BLaER1 (cell line): Measurements from ENCODE around the gene ANKRD60.

Experiments used
- H3K27ac ChIP-seq: shearing (Covaris generic); formaldehyde crosslinking; 2 replicates; pipeline ENCODE4 v1.8.1; 2022
- H3K27me3 ChIP-seq: shearing (Covaris generic); formaldehyde crosslinking; 2 replicates; pipeline ENCODE4 v1.8.1; 2022
- H3K36me3 ChIP-seq: shearing (Covaris generic); formaldehyde crosslinking; 2 replicates; pipeline ENCODE4 v1.8.1; 2022
- H3K4me1 ChIP-seq: shearing (Covaris generic); formaldehyde crosslinking; 2 replicates; pipeline ENCODE4 v1.8.1; 2022
- H3K4me2 ChIP-seq: shearing (Covaris generic); formaldehyde crosslinking; 2 replicates; pipeline ENCODE4 v1.8.1; 2022
- H3K4me3 ChIP-seq: shearing (Covaris generic); formaldehyde crosslinking; 2 replicates; pipeline ENCODE4 v1.8.1; 2022
- H3K9ac ChIP-seq: shearing (Covaris generic); formaldehyde crosslinking; 2 replicates; pipeline ENCODE4 v1.8.1; 2022
- H3K9me3 ChIP-seq: shearing (Covaris generic); formaldehyde crosslinking; 2 replicates; pipeline ENCODE4 v1.8.1; 2022
- H4K20me1 ChIP-seq: shearing (Covaris generic); formaldehyde crosslinking; 2 replicates; pipeline ENCODE4 v1.8.1; 2022
- Cebpa-rat ChIP-seq: shearing (Covaris generic); IDR thresholded peaks from 2 replicates; pipeline ENCODE4 v1.8.1; 2022

The ANKRD60 gene

GRCh38 chr20:58171796-58172425, 56.5 kb downstream of the ANKRD60 start:
- no peaks in the 10 kb centered on the region for H3K36me3 ChIP-seq
- H3K27me3 ChIP-seq: no peaks in the 10 kb centered on the region
- no peak overlapping the region for H3K27ac ChIP-seq
- H3K4me2 ChIP-seq: no peak overlapping the region
- H3K4me1 ChIP-seq: peaks cover 79% of the 10 kb centered on the region
- no peak for TF ChIP-seq Cebpa-rat
- H4K20me1 ChIP-seq: no peaks in the 10 kb centered on the region
- no peak overlapping the region for H3K4me3 ChIP-seq
- H3K9ac ChIP-seq: no peak overlapping the region
- H3K9me3 ChIP-seq: no peaks in the 10 kb centered on the region

- no peaks in the 10 kb centered on the region for H3K27me3 ChIP-seq
- peaks cover 60% of the 10 kb centered on the region for H3K4me1 ChIP-seq
- H3K9me3 ChIP-seq: no peaks in the 10 kb centered on the region
- H3K9ac ChIP-seq: no peak overlapping the region
- no peaks in the 10 kb centered on the region for H3K36me3 ChIP-seq
- no peak overlapping the region for H3K4me3 ChIP-seq
- no peak for TF ChIP-seq Cebpa-rat
- peak overlapping the region; percentile 62 for H3K4me2 ChIP-seq
- H3K27ac ChIP-seq: no peak overlapping the region
- H4K20me1 ChIP-seq: no peaks in the 10 kb centered on the region
Observed at GRCh38 chr20:58169450-58169849, 59.0 kb downstream of the ANKRD60 start.

- Histone ChIP-seq H3K27ac (no peak overlapping the region), H4K20me1 (no peaks in the 10 kb centered on the region), H3K4me3 (no peak overlapping the region), H3K4me2 (peak overlapping the region; percentile 62), H3K4me1 (peaks cover 54% of the 10 kb centered on the region), H3K27me3 (no peaks in the 10 kb centered on the region), H3K36me3 (no peaks in the 10 kb centered on the region), H3K9ac (no peak overlapping the region), H3K9me3 (no peaks in the 10 kb centered on the region)
- no peak for TF ChIP-seq Cebpa-rat
Observed at GRCh38 chr20:58168843-58169242, 59.6 kb downstream of the ANKRD60 start.

DNA sequence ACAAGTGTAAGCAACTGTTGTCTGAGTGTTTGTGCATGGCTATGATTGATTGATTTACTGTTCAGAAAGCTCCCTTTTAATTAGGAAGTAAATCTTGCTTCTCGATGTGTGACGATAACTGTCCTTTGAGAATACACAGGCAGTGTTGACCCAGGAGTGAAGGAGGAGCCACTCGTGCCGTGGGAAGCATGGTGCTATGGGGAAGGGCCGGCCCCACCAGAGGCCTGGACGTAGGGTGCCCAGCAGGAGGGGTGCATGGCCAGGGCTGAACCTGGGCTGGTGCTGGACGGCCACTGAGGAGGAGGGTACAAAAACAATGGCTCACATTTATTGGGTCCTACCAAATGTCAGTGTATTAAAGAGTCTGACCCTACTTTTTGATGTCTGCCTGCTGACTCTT, 60.7 kb downstream of the ANKRD60 start:
- TF ChIP-seq Cebpa-rat: no peak
- Histone ChIP-seq H3K4me2 (peak overlapping the region; percentile 62), H3K4me3 (no peak overlapping the region)

More for the DNA sequence above, 60.7 kb downstream of the ANKRD60 start:
- Histone ChIP-seq H4K20me1 (no peaks in the 10 kb centered on the region), H3K9ac (no peak overlapping the region), H3K36me3 (no peaks in the 10 kb centered on the region), H3K27me3 (no peaks in the 10 kb centered on the region), H3K4me1 (peaks cover 43% of the 10 kb centered on the region), H3K9me3 (no peaks in the 10 kb centered on the region), H3K27ac (no peak overlapping the region)
